Measurements from ENCODE around the gene UPF2.

GRCh38 chr10:12013926-12014325, 28.7 kb downstream of the UPF2 start:
- TF ChIP-seq SIN3A (IDR thresholded peaks at IDR 0.05; ENCODE audit: low read depth, low read length) (no peak), STAT3 (IDR thresholded peaks at IDR 0.05; ENCODE audit: low read depth, low read length) (no peak), EP300 (IDR thresholded peaks at IDR 0.05; ENCODE audit: borderline replicate concordance in 1 of 2, control insufficient read depth in 1 of 2, low read depth in 2 of 2, low read length in 2 of 2) (no peak), RB1 (IDR thresholded peaks at IDR 0.05; ENCODE audit: borderline replicate concordance) (no peak), TAF1 (IDR thresholded peaks at IDR 0.05; ENCODE audit: borderline replicate concordance, low read depth, low read length) (no peak), PRDM15 (CRISPR knock-in tag; IDR thresholded peaks at IDR 0.05) (no peak), CTCF (IDR thresholded peaks at IDR 0.05 in 2 of 3, conservative IDR thresholded peaks at IDR 0.05 in 1 of 3; ENCODE audit: control insufficient read depth in 2 of 3, extremely low read depth in 1 of 3, insufficient read depth in 1 of 3, low read depth in 3 of 3, low read length in 3 of 3) (no peak), REST (IDR thresholded peaks at IDR 0.05; ENCODE audit: low read depth, low read length) (no peak), NRF1 (conservative IDR thresholded peaks at IDR 0.05; ENCODE audit: low read depth, low read length) (no peak), CBFB (IDR thresholded peaks at IDR 0.05; ENCODE audit: low read depth) (no peak), POLR2AphosphoS5 (IDR thresholded peaks at IDR 0.05; ENCODE audit: low read length) (no peak), NKRF (conservative IDR thresholded peaks at IDR 0.05) (no peak), POLR2A (IDR thresholded peaks at IDR 0.05; ENCODE audit: low read depth, low read length) (no peak)

All from GM12878 (cell line).